HS-5 (cell line): ENCODE measurements around the gene STK10.

Experiments used
- DNase-seq: peaks from one replicate; pipeline ENCODE4 v3.0.0-alpha.2; 2012; ENCODE audit warnings: low read depth

Gene STK10

GRCh38 chr5:172142709-172143215, 45.3 kb downstream of the STK10 start:
- DNase-seq = no peak

GRCh38 chr5:172141949-172142319, 46.1 kb downstream of the STK10 start:
- DNase-seq = no peak

GRCh38 chr5:172140866-172141265, 47.2 kb downstream of the STK10 start:
- no peak for DNase-seq

DNA sequence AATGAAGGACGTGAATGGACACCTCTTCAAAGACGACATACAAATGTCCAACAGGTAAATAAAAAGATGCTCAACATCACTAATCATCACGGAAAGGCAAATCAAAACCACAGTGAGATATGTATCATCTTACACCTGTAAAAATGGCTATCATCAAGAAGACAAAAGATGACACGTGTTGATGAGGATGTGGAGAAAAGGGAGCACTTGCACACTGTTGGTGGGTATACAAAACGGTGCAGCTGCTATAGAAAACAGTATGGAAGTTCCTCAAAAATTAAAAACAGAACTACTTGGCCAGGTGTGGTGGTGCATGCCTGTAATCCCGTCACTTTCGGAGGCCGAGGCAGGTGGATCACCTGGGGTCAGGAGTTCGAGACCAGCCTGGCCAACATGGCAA, 47.9 kb downstream of the STK10 start:
- DNase-seq = no peak

- no peak for DNase-seq
Measured at GRCh38 chr5:172137046-172137445, 51.0 kb downstream of the STK10 start.

DNA sequence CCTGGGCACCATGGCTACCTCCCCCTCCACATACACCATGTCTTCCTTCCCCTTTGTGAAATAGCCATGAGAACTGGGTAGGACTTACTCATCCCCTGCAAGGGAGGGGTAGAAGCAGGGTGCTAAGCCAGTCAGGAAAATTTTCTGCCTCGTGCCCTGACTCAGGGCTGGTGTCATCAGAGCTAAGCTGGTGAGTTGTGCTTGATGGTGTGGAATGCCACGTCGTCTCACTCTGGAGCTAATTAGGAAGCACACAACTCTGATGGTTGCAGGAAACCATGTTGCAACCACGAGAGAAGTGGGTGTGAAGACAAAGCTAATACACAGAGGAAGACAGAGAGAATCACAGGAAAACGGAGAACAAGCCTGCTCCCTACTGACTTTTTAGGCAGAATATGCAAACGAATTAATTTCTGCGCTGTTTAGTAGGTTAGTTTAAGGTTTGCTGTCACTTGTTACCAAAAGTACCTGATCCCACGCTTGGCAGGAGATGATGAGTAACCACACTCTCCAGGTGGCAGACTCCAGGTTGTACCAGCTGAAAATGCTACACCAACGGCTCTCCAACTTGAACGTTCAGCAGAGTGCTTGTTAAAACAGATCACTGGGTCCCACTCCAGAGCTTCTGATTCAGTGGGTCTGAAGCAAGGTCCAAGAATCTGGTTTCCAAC, 54.5 kb downstream of the STK10 start:
- DNase-seq = peak; percentile 93

GRCh38 chr5:172131690-172132089, 56.3 kb downstream of the STK10 start:
- DNase-seq = no peak

GRCh38 chr5:172129256-172129910, 58.6 kb downstream of the STK10 start:
- no peak for DNase-seq

- DNase-seq = no peak
Measured at GRCh38 chr5:172127581-172127980, 60.4 kb downstream of the STK10 start.

DNA sequence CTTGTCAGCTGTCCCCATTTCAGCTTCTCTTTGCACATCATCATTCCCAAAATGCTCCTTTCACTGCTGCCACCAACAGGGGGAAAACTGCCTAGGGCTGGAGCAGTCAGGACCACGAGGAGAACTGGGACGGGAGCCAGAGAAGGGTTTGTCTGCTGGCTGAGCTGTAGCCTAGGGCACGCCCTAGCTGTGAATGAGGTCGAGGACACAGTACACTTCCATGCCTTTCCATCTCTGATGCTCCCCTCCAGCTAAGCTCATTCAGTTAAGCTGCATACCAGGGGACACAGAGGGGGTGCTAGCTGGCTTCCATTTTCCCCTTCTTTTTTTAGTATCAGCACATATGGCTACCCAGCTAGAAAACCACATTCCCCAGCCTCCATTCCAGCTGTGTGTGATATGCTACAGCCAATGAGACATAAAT, 64.7 kb downstream of the STK10 start:
- no peak for DNase-seq

DNA sequence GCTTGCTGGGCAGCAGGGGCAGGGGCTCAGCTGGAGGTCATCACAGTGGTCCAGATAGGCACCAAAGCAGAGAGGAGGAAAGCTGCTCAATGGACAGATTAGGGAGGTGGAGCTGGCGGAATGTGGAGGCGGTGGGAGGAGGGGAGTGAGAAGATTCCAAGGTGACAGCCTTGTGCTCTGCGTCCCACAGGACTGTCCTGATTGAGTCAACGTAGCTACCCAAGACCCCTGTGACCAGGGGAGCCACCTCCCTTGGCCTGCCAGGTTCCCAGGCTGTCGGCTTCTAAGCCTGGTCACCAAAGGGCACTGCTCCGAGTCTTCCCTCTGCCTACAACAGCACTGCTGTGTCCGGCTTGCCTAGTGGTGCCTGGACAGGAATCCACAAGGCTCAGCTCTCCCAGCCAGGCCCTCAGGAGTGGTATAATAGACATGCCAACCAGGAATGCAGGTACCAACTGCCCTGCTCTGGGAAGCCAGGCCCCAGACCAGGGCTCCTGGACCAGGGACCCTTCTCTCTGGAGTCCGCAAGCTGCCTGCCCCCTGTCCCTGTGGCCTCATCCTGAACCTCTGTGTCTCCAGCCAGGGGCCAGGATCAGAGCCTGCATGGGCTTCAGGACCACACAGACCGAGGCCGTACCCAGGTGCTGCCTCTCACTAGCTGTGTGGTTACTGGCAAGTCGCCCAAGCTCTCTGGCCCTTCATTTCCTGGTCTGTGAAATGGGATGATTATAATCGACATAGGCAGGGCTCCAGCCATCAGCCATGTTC, 67.9 kb downstream of the STK10 start:
- no peak for DNase-seq

- no peak for DNase-seq
Measured at GRCh38 chr5:172118891-172119290, 69.1 kb downstream of the STK10 start.

- DNase-seq = no peak
Measured at GRCh38 chr5:172117977-172118701, 69.9 kb downstream of the STK10 start.

DNA sequence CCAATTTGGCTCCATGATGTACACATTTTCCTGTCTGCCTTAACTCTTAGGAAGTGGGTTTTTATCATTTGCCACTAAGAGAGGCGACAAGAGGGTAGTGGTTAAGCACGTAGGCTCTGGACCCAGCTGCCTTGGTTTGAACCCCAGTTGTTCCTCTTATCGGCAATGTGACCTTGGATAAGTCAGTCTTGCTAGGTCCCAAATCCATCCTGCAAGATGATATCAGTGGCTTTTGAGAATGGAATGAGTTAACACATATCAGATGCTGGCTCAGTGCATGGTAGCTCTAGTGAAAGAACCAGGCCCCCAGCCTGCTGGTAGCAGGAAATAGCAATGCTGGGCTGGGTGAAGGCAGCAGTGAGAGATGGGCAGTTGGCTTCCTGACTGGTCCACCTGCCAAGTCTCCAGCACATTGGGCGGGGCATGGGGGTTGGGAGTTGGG, 72.5 kb downstream of the STK10 start:
- no peak for DNase-seq

DNA sequence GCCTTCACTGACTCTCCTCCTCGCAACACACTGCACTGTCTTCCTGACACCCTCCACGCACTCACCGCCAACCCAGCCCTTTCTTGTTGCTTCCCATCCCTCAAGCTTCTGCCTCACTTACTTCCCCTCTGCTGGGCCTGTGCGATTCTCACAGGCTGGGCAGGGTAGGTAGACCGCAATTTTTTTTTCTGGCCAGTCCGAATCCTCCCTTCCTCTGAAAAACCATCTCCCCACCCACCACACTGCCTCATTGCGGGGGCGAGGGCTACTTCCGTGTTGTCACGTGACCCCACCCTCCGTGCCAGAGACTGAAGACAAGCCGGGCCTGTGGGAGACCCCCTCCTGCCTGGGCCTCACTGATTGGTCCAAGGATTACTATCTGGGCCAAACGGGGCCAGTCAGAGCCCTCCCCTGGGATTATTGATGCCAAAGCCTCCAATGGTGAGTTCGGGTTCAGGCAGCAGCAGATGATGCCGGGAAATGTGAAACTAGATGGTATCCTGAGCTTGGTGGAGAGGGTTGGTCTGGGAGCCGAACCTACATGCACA, 73.1 kb downstream of the STK10 start:
- DNase-seq = no peak

DNA sequence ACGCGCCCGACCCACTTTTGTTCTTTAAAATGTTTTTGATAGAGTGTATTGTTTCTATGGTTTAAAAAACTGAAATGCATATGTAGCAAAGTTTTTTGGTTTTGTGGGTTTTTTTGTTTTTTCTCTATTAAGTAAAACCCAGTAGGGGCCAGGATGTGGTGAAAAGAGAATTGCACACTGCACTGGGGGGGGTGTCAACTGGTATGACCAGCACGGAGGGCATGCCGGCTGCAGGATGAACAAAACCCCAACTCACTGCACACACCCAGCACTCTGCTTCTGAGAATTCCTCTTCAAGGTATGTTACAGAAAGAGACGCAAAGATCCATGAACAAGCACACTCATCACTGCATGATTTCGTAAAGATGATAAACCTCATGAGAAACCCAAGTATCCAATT, 75.0 kb downstream of the STK10 start:
- DNase-seq = no peak

DNA sequence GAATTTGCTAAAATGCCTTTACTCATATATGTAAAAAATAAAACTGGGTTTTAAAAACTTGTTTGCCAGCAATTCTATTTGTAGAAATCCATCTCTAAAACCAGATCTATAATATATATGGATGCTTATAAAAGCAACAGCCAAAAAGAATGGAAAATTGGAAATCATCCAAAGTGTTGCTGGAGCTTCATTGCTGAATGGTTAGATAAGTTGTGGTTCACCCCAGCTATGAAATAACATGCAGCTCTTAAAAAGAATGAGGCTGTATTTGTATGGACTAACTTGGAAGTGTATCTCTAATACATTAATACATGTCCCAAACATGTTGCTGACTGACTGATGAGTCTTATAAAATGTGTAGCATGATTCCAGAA, 76.2 kb downstream of the STK10 start:
- DNase-seq = no peak

GRCh38 chr5:172110921-172111851, 76.8 kb downstream of the STK10 start:
- DNase-seq = no peak

DNA sequence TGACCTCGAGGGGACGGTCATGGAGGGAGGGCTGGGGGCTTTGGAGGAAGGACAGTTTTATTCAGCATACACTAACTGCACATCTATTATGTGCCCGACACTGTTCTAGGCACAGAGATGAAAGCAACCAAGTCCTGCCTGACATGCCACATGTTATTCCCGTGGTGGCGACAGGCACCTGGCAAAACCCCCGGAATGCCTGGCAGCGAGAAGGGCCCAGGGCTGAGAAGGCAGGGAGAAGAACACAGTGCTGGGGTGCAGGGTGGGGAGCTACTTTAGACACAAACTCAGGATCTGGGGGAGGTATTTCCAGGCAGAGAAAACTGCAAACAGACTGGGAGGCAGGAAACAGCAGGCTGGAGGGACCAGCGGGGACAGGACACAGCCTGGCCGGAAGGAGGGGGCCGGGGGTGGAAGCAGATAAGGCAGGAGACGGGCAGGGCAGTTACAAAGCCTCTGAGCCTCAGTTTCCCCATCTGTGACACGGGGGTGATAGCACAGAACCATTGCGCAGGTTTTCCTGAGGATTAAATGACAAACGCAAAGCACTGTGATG, 77.7 kb downstream of the STK10 start:
- no peak for DNase-seq

DNA sequence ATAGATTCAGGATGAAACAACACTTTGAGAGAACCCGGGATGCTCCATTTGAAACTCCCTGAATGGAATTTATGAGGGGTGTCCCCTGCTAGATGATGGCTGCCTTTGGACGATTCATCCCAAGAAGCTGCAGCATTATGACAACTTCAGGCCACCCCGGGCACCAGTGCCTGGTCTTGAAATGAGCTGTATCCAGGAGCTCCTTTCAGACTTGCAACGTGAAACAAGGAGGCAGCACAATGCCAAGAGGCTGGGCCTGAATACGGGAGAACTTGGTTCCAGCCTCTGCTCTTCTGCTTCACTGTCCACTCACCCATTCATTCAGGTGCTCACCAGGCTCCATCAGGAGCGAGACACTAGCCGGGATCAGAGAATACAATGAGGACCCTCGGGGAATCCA, 78.3 kb downstream of the STK10 start:
- no peak for DNase-seq

- DNase-seq = no peak
Measured at GRCh38 chr5:172107571-172107970, 80.5 kb downstream of the STK10 start.
